Measurements from ENCODE around the gene TUBB4A.

The TUBB4A gene

GRCh38 chr19:6490134-6490533 lies 12.0 kb downstream of the TUBB4A start:
- TF ChIP-seq EZH2phosphoT487 (conservative IDR thresholded peaks at IDR 0.05; ENCODE audit: low read length): no peak
- no peak for TF ChIP-seq CTCF (IDR thresholded peaks at IDR 0.05; ENCODE audit: insufficient read depth, low read length, poor library complexity, severe bottlenecking)
- Histone ChIP-seq H2AFZ (ENCODE audit: low read depth, low read length, severe bottlenecking) (peak overlapping the region; percentile 99), H4K20me1 (ENCODE audit: low read depth, low read length) (no peaks in the 10 kb centered on the region), H3K27ac (ENCODE audit: low read depth, low read length) (no peak overlapping the region), H3K27me3 (ENCODE audit: low read length) (no peaks in the 10 kb centered on the region), H3F3A (ENCODE audit: insufficient read depth) (no peaks in the 10 kb centered on the region), H3K9ac (ENCODE audit: low read length) (no peak overlapping the region), H3K79me2 (ENCODE audit: insufficient read depth, low read length) (no peaks in the 10 kb centered on the region), H3K9me2 (replicated peaks; ENCODE audit: insufficient read depth, low read length) (no peaks in the 10 kb centered on the region), H3K9me3 (ENCODE audit: insufficient read depth, low read length) (no peaks in the 10 kb centered on the region), H3K4me2 (ENCODE audit: low read depth, low read length, poor library complexity, severe bottlenecking) (peak overlapping the region; percentile 55), H3K4me3 (ENCODE audit: insufficient read depth, low read length, poor library complexity, severe bottlenecking) (no peak overlapping the region), H3K36me3 (ENCODE audit: low read length) (no peaks in the 10 kb centered on the region)

GRCh38 chr19:6489278-6490061 lies 12.6 kb downstream of the TUBB4A start:
- Histone ChIP-seq H3K9me3 (ENCODE audit: insufficient read depth, low read length) (no peaks in the 10 kb centered on the region), H3K9me2 (replicated peaks; ENCODE audit: insufficient read depth, low read length) (no peaks in the 10 kb centered on the region), H3K36me3 (ENCODE audit: low read length) (no peaks in the 10 kb centered on the region), H3K79me2 (ENCODE audit: insufficient read depth, low read length) (no peaks in the 10 kb centered on the region), H3F3A (ENCODE audit: insufficient read depth) (no peaks in the 10 kb centered on the region), H3K4me2 (ENCODE audit: low read depth, low read length, poor library complexity, severe bottlenecking) (peak overlapping the region; percentile 55), H2AFZ (ENCODE audit: low read depth, low read length, severe bottlenecking) (peak overlapping the region; percentile 99), H3K9ac (ENCODE audit: low read length) (peak overlapping the region; percentile 43), H3K27ac (ENCODE audit: low read depth, low read length) (no peak overlapping the region), H3K27me3 (ENCODE audit: low read length) (no peaks in the 10 kb centered on the region), H4K20me1 (ENCODE audit: low read depth, low read length) (no peaks in the 10 kb centered on the region), H3K4me3 (ENCODE audit: insufficient read depth, low read length, poor library complexity, severe bottlenecking) (peak overlapping the region; percentile 15)
- TF ChIP-seq EZH2phosphoT487 (conservative IDR thresholded peaks at IDR 0.05; ENCODE audit: low read length): no peak
- TF ChIP-seq CTCF (IDR thresholded peaks at IDR 0.05; ENCODE audit: insufficient read depth, low read length, poor library complexity, severe bottlenecking): no peak

- Histone ChIP-seq H3K79me2 (ENCODE audit: insufficient read depth, low read length) (peaks cover 4% of the 10 kb centered on the region; the same call in 1 of the 2 replicates), H3K9ac (ENCODE audit: low read length) (no peak overlapping the region), H3K9me2 (replicated peaks; ENCODE audit: insufficient read depth, low read length) (no peaks in the 10 kb centered on the region), H3K27me3 (ENCODE audit: low read length) (no peaks in the 10 kb centered on the region), H3F3A (ENCODE audit: insufficient read depth) (no peaks in the 10 kb centered on the region), H3K9me3 (ENCODE audit: insufficient read depth, low read length) (no peaks in the 10 kb centered on the region), H3K27ac (ENCODE audit: low read depth, low read length) (no peak overlapping the region), H3K36me3 (ENCODE audit: low read length) (no peaks in the 10 kb centered on the region), H2AFZ (ENCODE audit: low read depth, low read length, severe bottlenecking) (no peak overlapping the region), H3K4me3 (ENCODE audit: insufficient read depth, low read length, poor library complexity, severe bottlenecking) (no peak overlapping the region), H4K20me1 (ENCODE audit: low read depth, low read length) (no peaks in the 10 kb centered on the region), H3K4me2 (ENCODE audit: low read depth, low read length, poor library complexity, severe bottlenecking) (no peak overlapping the region)
- TF ChIP-seq CTCF (IDR thresholded peaks at IDR 0.05; ENCODE audit: insufficient read depth, low read length, poor library complexity, severe bottlenecking): no peak
- TF ChIP-seq EZH2phosphoT487 (conservative IDR thresholded peaks at IDR 0.05; ENCODE audit: low read length): no peak
Observed at GRCh38 chr19:6484831-6485230, 17.3 kb downstream of the TUBB4A start.
